HPDE6-E6E7 (cell line): ENCODE data around the gene TSPAN5.
"Not testable (repeated sequence)": the region's sequence is repeated elsewhere in the genome, so short reads cannot be mapped to it uniquely, and the experiment has no call there.

ENCODE experiments used
- DNase-seq: peaks from one replicate; pipeline ENCODE4 v3.0.0; 2011; ENCODE audit warnings: missing footprints; ENCODE audit errors: extremely low spot score

TSPAN5 gene

GRCh38 chr4:98658287-98659105 is at the start of gene TSPAN5:
TSPAN5 (minus strand) TSS chr4:98658611.
- peak; percentile 58 for DNase-seq

GRCh38 chr4:98706935-98707334 is 48.5 kb upstream of the TSPAN5 start:
- no peak for DNase-seq

- DNase-seq: no peak
Measured at GRCh38 chr4:98706200-98706813, 47.9 kb upstream of the TSPAN5 start.

- not testable (repeated sequence) for DNase-seq
Measured at GRCh38 chr4:98705586-98705985, 47.2 kb upstream of the TSPAN5 start.

GRCh38 chr4:98700656-98701055 is 42.2 kb upstream of the TSPAN5 start:
- no peak for DNase-seq

- no peak for DNase-seq
Measured at GRCh38 chr4:98694076-98694475, 35.7 kb upstream of the TSPAN5 start.

- no peak for DNase-seq
Measured at GRCh38 chr4:98692411-98692810, 34.0 kb upstream of the TSPAN5 start.

- DNase-seq: no peak
Measured at GRCh38 chr4:98691588-98691987, 33.2 kb upstream of the TSPAN5 start.

- no peak for DNase-seq
Measured at GRCh38 chr4:98689507-98690174, 31.2 kb upstream of the TSPAN5 start.

- DNase-seq: peak; percentile 31
Measured at GRCh38 chr4:98688411-98689290, 30.2 kb upstream of the TSPAN5 start.

GRCh38 chr4:98687876-98688275 is 29.5 kb upstream of the TSPAN5 start:
- DNase-seq: no peak

- no peak for DNase-seq
Measured at GRCh38 chr4:98686847-98687246, 28.4 kb upstream of the TSPAN5 start.

GRCh38 chr4:98686043-98686707 is 27.8 kb upstream of the TSPAN5 start:
- no peak for DNase-seq

- DNase-seq: no peak
Measured at GRCh38 chr4:98685225-98686042, 27.0 kb upstream of the TSPAN5 start.

GRCh38 chr4:98682719-98683118 is 24.3 kb upstream of the TSPAN5 start:
- DNase-seq: no peak

- DNase-seq: no peak
Measured at GRCh38 chr4:98680806-98681205, 22.4 kb upstream of the TSPAN5 start.

- no peak for DNase-seq
Measured at GRCh38 chr4:98679738-98680137, 21.3 kb upstream of the TSPAN5 start.

GRCh38 chr4:98677799-98678198 is 19.4 kb upstream of the TSPAN5 start:
- DNase-seq: no peak

GRCh38 chr4:98674404-98675173 is 16.2 kb upstream of the TSPAN5 start:
- DNase-seq: no peak

GRCh38 chr4:98673978-98674377 is 15.6 kb upstream of the TSPAN5 start:
- DNase-seq: no peak
